Cardiac septum (tissue), 1 donor: Measurements from ENCODE around the gene EEF2K. TPM values are rescaled to one million over a fixed set of nuclear protein-coding genes. Genes with fewer than 3 reads are reported as not detected.
A peak's percentile ranks its signal among the peaks of the same experiment; 100 is the strongest.
"Not testable (repeated sequence)": the region's sequence is repeated elsewhere in the genome, so short reads cannot be mapped to it uniquely, and the experiment has no call there.

ENCODE experiments used
- DNase-seq: peaks from one replicate; pipeline ENCODE4 v3.0.0-alpha.2; 2020; ENCODE audit warnings: low spot score
- intact Hi-C: fragments of 100-400 bp; cut with DNase I; formaldehyde crosslinking; loops from one replicate; pipeline ENCODE4 v1.14.0; 2022
- total RNA-seq: library from RNA; stranded (reverse); fragmentation: NEBNext Ultra II Directional; extraction: Animal tissue kit (Norgen Biotek cat#: 25700); gene quantifications from one replicate; pipeline ENCODE4 v1.2.1, GENCODE V29; 2021
- donor health status: DM: no; HTN: no; CAD: no.

The EEF2K gene
- total RNA-seq, 1 donor from 2014 or later = 16.2 TPM

DNA sequence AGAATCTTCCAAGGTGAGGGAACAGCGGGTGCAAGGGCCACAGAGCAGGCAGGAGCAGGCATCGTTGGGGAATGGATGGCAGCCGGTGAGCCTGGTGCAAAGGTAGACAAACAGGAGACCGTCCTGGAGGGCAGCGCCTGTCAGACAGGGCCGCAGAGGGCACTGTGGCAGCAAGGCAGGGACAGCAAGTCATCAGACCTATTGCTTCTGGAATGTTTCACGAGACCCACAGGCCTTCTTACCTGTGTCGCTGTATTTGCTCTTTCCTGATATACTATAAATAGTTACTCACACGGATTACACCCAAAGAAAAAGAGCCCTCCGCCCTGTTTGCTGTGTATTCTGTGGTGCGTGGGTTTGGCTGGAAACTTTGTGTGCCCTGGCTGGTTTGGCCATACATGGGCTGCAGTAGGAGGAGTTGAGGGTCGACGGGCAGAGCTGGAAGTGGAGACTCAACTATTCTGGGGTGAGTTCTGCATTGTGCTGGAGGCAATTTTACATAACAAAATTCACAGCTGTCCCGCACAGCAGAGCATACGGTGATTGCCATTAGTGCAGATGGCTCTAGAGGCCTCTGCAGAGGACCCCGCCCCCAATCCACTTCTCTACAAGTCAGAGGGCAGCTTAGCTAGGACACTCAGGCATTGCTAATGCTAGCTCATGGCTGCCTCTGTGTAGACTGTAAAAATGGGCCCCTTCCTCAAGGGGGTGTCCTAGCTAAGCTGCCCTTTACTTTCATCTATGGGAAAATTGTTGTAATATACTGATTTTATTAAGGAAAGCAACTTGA is 72.6 kb downstream of the EEF2K start:
- intact Hi-C loops = no loop called here
- no peak for DNase-seq

DNA sequence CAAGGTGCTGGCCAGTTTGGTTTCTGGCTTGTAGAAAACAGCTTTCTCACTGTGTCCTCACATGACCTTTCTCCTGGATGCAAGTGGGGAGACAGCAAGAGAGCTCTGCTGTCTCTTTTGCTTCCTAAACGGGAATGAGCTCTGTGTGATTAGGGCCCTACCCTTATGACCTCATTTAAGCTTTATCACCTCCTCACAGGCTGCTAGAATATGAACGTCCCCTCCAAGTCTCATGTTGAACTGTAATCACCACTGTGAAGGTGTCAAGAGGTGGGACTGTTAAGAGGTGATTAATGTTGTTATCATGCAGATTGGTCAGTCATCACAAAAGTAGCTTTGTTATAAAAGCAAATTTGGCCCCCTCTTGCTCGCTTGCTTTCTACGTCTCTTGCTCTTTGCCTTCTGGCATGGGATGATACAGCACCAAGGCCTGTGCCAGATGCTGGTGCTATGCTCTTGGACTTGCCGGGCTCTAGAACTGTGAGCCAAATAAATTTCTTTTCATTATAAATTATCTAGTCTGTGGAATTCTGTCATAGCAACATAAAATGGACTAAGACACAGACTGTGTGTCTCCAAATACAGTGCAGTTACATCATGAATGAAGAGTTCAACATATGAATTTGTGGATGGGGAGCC is 76.3 kb downstream of the EEF2K start:
- intact Hi-C loops = no loop called here

DNA sequence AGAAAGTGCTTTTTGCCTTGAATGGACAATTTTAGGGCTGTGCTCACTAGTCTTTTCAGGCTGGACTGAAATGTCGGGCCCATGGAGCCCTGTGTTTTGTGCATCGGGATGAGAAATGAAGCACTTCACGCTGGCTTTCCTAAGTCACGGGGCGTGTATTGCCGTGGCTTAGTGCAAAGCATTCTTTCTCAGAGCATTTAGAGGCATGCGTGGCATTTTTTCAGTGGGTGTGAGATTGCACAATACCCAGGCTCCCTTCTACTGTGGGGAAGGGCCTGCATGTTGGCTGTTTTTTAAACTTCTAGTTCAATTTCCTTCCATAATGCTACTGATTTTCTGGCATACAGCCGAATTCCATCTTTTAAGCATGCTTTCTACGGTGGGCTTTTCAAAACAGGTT is 78.6 kb downstream of the EEF2K start:
- no peak for DNase-seq
- intact Hi-C loops = no loop called here

More for the DNA sequence above, 76.3 kb downstream of the EEF2K start:
- no peak for DNase-seq

DNA sequence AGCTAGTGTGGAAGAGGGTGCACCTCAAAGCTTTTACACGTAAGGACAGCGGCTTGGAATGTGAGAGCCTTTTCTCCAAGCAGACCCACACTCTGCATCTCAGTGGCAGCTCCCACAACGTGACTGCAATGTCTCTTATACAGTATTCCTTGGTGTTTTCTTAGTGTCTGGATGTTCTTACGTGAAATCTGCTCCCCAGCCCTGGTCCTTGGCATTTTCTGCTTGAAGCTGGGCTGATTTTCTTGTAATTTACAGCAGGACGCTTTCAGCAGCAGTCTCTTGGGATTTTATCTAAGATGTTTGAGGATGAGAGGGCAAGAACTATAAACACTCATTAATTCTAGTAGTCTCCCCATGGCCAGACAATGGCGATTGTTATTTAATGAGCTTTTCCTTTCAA is 79.0 kb downstream of the EEF2K start:
- intact Hi-C loops = no loop called here
- DNase-seq = no peak

DNA sequence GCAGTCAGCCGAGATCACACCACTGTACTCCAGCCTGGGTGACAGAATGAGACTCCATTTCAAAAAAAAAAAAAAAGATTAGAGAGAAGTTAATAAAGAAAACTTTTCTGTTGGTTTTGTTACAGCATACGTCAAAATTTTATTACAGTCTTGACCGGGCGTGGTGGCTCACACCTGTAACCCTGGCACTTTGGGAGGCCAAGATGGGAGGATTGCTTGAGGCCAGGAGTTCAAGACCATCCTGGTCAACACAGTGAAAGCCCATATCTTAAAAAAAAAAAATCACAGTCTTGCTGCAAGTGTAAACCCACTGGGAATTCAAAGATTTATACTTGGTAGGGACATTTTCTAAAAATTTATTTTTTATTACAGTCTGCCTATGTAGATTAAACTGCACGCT is 84.9 kb downstream of the EEF2K start:
- intact Hi-C loops = no loop called here
- no peak for DNase-seq

DNA sequence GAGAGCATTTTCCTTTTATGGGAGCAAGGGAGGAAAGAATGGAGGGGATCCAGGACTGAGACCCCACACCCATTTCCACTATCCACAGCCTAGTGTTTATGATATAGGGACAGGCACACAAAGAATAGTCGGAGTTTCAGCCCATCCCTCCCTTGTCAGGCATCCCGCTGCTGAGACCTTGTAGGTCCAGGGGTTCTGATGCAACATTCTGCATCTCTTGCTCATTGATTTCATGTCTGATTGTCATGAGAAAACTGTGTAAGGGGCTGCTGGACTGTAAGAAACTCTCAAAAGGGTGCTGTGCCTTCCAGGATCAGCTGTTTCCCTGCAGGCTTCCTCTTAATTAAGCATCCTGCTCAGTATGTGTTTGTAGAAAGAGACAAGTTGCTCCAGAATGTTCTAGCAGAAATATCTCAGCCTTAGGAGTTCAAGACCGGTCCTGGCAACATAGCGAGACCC is 85.8 kb downstream of the EEF2K start:
- intact Hi-C loops = no loop called here
- DNase-seq = no peak

DNA sequence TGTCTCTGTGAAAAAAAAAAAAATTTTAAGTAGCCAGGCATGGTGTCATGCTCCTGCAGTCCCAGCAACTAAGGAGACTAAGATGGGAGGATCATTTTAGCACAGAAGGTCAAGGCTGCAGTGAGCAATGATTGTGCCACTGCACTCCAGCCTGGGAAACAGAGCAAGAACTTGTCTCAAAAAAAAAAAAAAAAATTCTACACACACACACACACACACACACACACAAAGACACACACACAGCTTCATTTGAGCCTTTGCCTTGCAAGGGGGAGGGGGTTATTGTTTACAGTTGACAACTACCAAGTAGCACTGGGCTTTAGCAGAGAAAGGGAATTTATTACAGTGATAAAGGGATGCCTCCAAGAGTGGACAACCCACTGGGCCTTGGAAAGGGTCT is 86.2 kb downstream of the EEF2K start:
- intact Hi-C loops = no loop called here
- DNase-seq = no peak

- intact Hi-C loops = no loop called here
- DNase-seq = no peak
Measured at GRCh38 chr16:22293137-22294106, 87.3 kb downstream of the EEF2K start.

GRCh38 chr16:22296225-22297113 is 90.4 kb downstream of the EEF2K start:
- no peak for DNase-seq
- intact Hi-C loops = loop anchor here (1.0 to 5.0 kb wide), 3 partner anchors 90 to 294 kb away; partner anchors contain the start of genes EEF2K and PDZD9

- DNase-seq = peak; percentile 100
- intact Hi-C loops = loop anchor here (1.0 to 5.0 kb wide), 3 partner anchors 91 to 295 kb away; partner anchors contain the start of genes EEF2K and PDZD9
Measured at GRCh38 chr16:22297114-22297870, 91.2 kb downstream of the EEF2K start, which contains the start of gene POLR3E. Gene POLR3E, plus strand, starts transcription at chr16:22297409. Its CDS starts 5,560 bp downstream, at chr16:22302969.

DNA sequence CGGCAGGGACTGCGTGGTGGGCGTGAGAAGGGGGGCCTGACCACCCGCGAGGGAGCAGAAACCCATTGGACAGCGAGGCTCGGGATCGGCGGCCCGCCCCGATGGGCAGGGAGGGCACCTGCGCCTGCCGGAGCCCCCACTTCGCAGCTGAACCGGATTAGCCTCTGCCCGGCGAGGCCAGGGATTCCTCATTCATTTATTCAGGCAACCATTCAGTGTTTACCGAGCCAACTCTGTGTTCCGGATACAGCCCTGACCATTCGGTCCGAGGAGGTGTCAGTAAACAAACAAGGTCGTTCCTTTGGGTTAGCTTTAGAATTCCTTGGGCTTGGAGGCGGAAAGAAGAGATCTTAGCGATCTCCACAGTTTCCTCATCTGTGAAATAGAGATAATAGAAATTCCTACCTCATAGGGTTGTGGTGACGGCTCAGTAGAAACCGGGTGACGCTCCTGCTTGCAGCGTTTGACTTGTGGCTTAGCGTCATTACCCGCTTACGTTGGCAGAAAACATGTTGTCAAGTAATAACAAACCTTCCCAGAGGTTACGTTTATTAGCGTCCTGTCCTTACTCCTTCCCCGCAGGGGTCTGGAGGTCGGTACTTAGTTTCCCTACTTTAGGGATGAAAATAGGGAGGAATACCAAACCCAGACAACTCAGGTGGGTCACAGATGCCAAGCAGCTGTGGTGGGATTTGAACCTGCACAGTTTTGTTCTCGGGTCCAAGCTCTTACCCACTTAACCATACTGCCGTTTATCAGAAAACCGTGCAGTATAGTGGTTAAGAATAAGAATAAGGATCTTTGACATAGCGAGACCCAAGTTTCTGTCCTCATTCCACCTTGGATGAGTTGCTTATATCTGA is 92.0 kb downstream of the EEF2K start:
- intact Hi-C loops = loop anchor here (1.0 to 5.0 kb wide), 3 partner anchors 92 to 296 kb away; partner anchors contain the start of genes EEF2K and PDZD9
- DNase-seq = no peak

GRCh38 chr16:22299036-22299435 is 93.0 kb downstream of the EEF2K start:
- DNase-seq = no peak
- intact Hi-C loops = loop anchor here (5.0 kb wide), 1 partner anchor 297 kb away; the partner anchor contains the start of gene PDZD9

GRCh38 chr16:22300427-22301071 is 94.5 kb downstream of the EEF2K start:
- no peak for DNase-seq
- intact Hi-C loops = no loop called here

- intact Hi-C loops, DNase-seq: not testable (repeated sequence)
Measured at GRCh38 chr16:22301423-22301822, 95.3 kb downstream of the EEF2K start.

GRCh38 chr16:22302776-22303363 is 96.8 kb downstream of the EEF2K start:
- intact Hi-C loops = no loop called here

GRCh38 chr16:22304411-22304810 is 98.3 kb downstream of the EEF2K start:
- DNase-seq = peak; percentile 58
- intact Hi-C loops = no loop called here

More at GRCh38 chr16:22302776-22303363, 96.8 kb downstream of the EEF2K start:
- DNase-seq = no peak
